Measurements from ENCODE around the gene SLC12A3. TPM values are rescaled to one million over a fixed set of nuclear protein-coding genes. Genes with fewer than 3 reads are reported as not detected.

The SLC12A3 gene
- total and polyA plus RNA-seq, 2 of the 8 experiments (the other 6 are each of a cell fraction or from before 2014, with no cell fraction given): not detected

DNA sequence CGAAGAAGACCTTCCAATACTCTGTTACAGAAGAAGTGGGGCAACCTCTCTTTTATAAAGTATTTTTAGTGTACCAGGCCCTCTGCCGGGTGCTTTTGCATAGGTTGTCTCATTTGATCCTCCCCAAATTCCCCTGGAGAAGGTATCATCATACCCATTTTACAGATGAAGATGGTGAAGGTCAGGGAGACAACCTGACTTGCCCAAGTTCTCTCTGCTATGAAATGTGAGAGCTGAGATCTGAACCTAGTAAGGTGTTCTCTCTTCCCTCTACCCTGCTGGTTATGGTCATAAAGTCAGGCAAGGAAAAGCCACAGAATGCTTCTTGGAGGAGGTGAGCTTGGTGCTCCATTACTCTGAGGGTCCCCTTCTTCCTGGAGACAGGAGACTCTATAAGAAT lies 38.9 kb downstream of the SLC12A3 start:
- Histone ChIP-seq H4K91ac (replicated peaks; ENCODE audit: insufficient read length, low read length) (no peak overlapping the region), H3K79me1 (ENCODE audit: low read depth, low read length) (no peaks in the 10 kb centered on the region), H3K4me3 (ENCODE audit: extremely low read depth in 1 of 4, insufficient read depth in 2 of 4, low read depth in 3 of 4, low read length in 4 of 4) (no peak overlapping the region), H2BK12ac (ENCODE audit: low read depth, low read length) (no peak overlapping the region), H4K5ac (ENCODE audit: insufficient read length, low read depth, low read length) (no peak overlapping the region), H2BK15ac (ENCODE audit: low read length) (no peak overlapping the region), H4K8ac (ENCODE audit: extremely low read depth, insufficient read depth, low read length) (no peak overlapping the region; the same call in 1 of the 2 replicates), H3K9ac (replicated peaks in 1 of 4; ENCODE audit: extremely low read depth in 1 of 4, low read depth in 3 of 4, low read length in 3 of 4) (no peak overlapping the region), H2AK5ac (ENCODE audit: low read depth, low read length) (no peak overlapping the region), H3K27ac (ENCODE audit: low read depth, low read length) (no peak overlapping the region), H3K36me3 (ENCODE audit: control insufficient read depth in 2 of 4, insufficient read depth in 4 of 4, low read length in 3 of 4) (no peaks in the 10 kb centered on the region), H3K27me3 (replicated peaks in 1 of 4; ENCODE audit: control insufficient read depth in 3 of 4, extremely low read depth in 1 of 4, insufficient read depth in 3 of 4, low read length in 3 of 4) (no peaks in the 10 kb centered on the region), H3K14ac (ENCODE audit: insufficient read length) (no peak overlapping the region), H3K79me2 (ENCODE audit: control insufficient read depth in 1 of 2, insufficient read depth in 2 of 2, low read length in 2 of 2) (no peaks in the 10 kb centered on the region), H3K23me2 (ENCODE audit: low read depth, low read length) (no peaks in the 10 kb centered on the region), H2BK5ac (ENCODE audit: low read depth, low read length) (no peak overlapping the region), H3K23ac (ENCODE audit: insufficient read length) (no peak overlapping the region), H3K56ac (replicated peaks; ENCODE audit: insufficient read length, low read depth, low read length) (no peak overlapping the region), H3K9me3 (ENCODE audit: insufficient read depth in 2 of 2, low read depth in 1 of 2, low read length in 1 of 2) (no peaks in the 10 kb centered on the region), H2BK20ac (ENCODE audit: low read length) (no peak overlapping the region), H3K4ac (replicated peaks; ENCODE audit: insufficient read length, low read depth, low read length) (no peak overlapping the region), H3K4me1 (replicated peaks in 1 of 4; ENCODE audit: control insufficient read depth in 3 of 4, insufficient read depth in 4 of 4, low read length in 3 of 4) (peaks cover 0 to 6% (median under 1%) of the 10 kb centered on the region in 4 experiments; a peak in 2 of 7 replicates), H3K4me2 (ENCODE audit: insufficient read depth in 1 of 2, low read depth in 2 of 2, low read length in 2 of 2) (no peak overlapping the region), H4K20me1 (replicated peaks in 1 of 2; ENCODE audit: control insufficient read depth in 1 of 2, insufficient read depth in 2 of 2, low read length in 2 of 2) (no peaks in the 10 kb centered on the region), H2BK120ac (replicated peaks; ENCODE audit: low read depth, low read length) (no peak overlapping the region), H2AFZ (ENCODE audit: low read length) (no peak overlapping the region), H3K18ac (ENCODE audit: extremely low read depth, low read length) (no peak overlapping the region)
- no peak for FAIRE-seq
- ChIA-PET CTCF (ENCODE audit: partially characterized antibody) (interaction anchor here (1.8 to 2.1 kb wide), 2 partner anchors 10 to 16 kb away, joined by 5 to 6 read pairs; no protein-coding TSS in a partner anchor), POLR2A (ENCODE audit: partially characterized antibody) (interaction anchor here (0.7 to 3.9 kb wide), 2 partner anchors 28 to 38 kb away, joined by 3 to 11 read pairs; partner anchors contain the start of gene HERPUD1)
- no peak for DNase-seq (ENCODE audit: low read depth in 1 of 2, low spot score in 2 of 2)
- TF ChIP-seq GTF2F1 (IDR thresholded peaks at IDR 0.05; ENCODE audit: borderline replicate concordance, low read depth, low read length): no peak
- no peak for TF ChIP-seq CREB1 (IDR thresholded peaks at IDR 0.05)
- no peak for TF ChIP-seq SP1 (IDR thresholded peaks at IDR 0.05; ENCODE audit: low read depth, low read length)
- WGBS, 2 experiments (ENCODE audit: extremely low coverage in 1 of 2, insufficient coverage in 1 of 2, insufficient read length in 1 of 2, insufficient replicate concordance in 2 of 2, low coverage in 1 of 2, low lambda C conversion rate in 2 of 2, missing lambda C conversion rate in 1 of 2): 87% methylated on average over 2 of the region's 2 CpGs; no CpG with 5 or more reads in 1 of the 2 experiments

All from H1 (cell line).